T47D (cell line): ENCODE data around the gene TGDS.
"Not testable (repeated sequence)": the region's sequence is repeated elsewhere in the genome, so short reads cannot be mapped to it uniquely, and the experiment has no call there.

ENCODE experiments used
- DNase-seq, 2 experiments: peaks; one replicate each; pipeline versions ENCODE4 v3.0.0 to v3.0.0-alpha.2; 2011 to 2012; ENCODE audit warnings: low read depth in 1 of 2, low spot score in 1 of 2
- JUND ChIP-seq: IDR thresholded peaks from 2 replicates; pipeline ENCODE4 v1.6.1; 2012; ENCODE audit warnings: low read depth
- in situ Hi-C: cut with HindIII; loops from 2 replicates; pipeline ENCODE4 v1.10.0; 2016; ENCODE audit warnings: low sequenced_read_pairs, low pct_unique_long_range_greater_than_20kb

The TGDS gene

GRCh38 chr13:94535775-94536174 lies 60.2 kb downstream of the TGDS start:
- no peak for TF ChIP-seq JUND
- in situ Hi-C loops = no loop called here
- DNase-seq = no peak

- no peak for TF ChIP-seq JUND
- in situ Hi-C loops = no loop called here
Measured at GRCh38 chr13:94535231-94535630, 60.7 kb downstream of the TGDS start.

DNA sequence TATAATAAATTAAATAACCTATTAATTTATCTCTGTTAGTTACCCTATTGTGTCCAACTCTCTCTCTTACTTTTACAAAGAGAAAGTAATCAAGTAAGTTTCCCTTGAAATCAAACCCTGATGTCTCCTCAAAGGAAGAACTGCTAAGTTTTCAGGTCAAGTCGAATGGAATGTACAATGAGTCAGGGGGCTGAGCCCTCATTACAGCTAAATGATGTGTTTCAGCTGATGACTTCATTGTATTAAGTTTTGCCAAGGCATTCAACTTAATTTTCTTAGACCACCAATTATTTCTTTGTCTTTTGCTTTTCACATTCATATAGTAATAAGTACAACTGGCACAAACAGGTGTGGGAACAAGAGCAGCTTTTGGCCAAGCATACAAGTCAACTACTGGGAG lies 61.8 kb downstream of the TGDS start:
- in situ Hi-C loops = no loop called here
- no peak for DNase-seq
- TF ChIP-seq JUND = no peak

More at GRCh38 chr13:94535231-94535630, 60.7 kb downstream of the TGDS start:
- DNase-seq = no peak

GRCh38 chr13:94532278-94532677 lies 63.7 kb downstream of the TGDS start:
- in situ Hi-C loops, DNase-seq: not testable (repeated sequence)

DNA sequence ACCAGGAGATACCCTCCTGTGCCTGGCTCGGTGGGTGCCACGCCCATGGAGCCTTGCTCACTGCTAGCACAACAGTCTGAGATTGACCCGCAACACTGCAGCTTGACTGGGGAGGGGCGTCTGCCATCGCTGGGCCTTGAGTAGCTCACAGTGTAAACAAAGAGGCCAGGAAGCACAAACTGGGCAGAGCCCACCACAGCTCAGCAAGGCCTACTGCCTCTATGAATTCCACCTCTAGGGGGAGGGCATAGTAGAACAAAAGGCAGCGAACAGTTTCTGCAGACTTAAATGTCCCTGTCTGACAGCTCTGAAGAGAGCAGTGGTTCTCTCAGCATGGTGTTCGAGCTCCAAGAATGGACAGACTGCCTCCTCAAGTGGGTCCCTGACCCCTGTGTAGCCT lies 69.0 kb downstream of the TGDS start:
- in situ Hi-C loops, DNase-seq: not testable (repeated sequence)

GRCh38 chr13:94525781-94526180 lies 70.2 kb downstream of the TGDS start:
- in situ Hi-C loops = no loop called here
- no peak for DNase-seq
- TF ChIP-seq JUND = no peak

GRCh38 chr13:94524407-94524806 lies 71.5 kb downstream of the TGDS start:
- no peak for TF ChIP-seq JUND
- in situ Hi-C loops = no loop called here
- DNase-seq = no peak
